GM12873 (cell line): ENCODE measurements around the gene C1QBP.

Source experiments
- TF ChIP-seq, protein P1 (sequence below): IDR thresholded peaks from 2 replicates; pipeline ENCODE4 v1.5.1; 2012; ENCODE audit warnings: low read depth, mild to moderate bottlenecking, moderate library complexity, low read length, control low read depth; ENCODE audit not compliant: insufficient read depth; ENCODE audit errors: missing control alignments

C1QBP gene

DNA sequence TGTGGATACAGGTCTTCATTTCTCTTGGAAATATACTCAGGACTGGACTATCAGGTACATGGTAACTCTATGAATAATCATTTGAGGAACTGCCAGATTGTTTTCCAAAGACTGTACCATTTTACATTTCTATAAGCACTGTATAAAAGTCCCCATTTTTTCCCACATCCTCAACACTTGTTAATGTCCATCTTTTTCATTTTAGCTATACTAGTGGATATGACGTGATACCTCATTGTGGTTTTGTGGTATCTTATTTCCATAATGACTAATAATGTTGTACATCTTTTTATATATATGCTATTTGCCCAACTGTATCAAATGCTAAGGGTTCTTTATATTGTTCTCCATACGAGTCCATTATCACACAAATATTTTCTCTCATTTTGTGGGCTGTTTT lies 42.3 kb downstream of the C1QBP start:
- TF ChIP-seq, protein P1, sequence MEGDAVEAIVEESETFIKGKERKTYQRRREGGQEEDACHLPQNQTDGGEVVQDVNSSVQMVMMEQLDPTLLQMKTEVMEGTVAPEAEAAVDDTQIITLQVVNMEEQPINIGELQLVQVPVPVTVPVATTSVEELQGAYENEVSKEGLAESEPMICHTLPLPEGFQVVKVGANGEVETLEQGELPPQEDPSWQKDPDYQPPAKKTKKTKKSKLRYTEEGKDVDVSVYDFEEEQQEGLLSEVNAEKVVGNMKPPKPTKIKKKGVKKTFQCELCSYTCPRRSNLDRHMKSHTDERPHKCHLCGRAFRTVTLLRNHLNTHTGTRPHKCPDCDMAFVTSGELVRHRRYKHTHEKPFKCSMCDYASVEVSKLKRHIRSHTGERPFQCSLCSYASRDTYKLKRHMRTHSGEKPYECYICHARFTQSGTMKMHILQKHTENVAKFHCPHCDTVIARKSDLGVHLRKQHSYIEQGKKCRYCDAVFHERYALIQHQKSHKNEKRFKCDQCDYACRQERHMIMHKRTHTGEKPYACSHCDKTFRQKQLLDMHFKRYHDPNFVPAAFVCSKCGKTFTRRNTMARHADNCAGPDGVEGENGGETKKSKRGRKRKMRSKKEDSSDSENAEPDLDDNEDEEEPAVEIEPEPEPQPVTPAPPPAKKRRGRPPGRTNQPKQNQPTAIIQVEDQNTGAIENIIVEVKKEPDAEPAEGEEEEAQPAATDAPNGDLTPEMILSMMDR = no peak

DNA sequence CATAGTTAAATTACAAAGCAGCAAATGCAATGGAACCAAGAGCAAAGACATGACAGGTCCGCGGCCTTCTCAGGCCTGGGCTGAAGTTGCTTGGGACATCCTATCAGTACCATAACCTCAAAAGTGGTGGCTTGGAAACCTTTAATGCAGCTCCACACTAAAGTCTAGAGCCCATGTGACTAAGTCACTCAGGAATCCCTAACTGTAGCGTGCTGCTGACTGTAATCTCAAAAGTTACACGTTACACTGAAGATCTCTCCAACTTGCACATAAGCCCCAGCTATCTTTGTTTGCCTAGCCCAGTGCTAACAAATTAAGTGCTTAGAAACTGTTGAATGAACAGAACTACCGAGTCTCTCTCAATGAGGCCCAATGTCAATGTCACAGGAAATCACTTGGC lies 47.3 kb downstream of the C1QBP start:
- TF ChIP-seq, protein P1 = no peak
